ENCODE results near the gene TLR6. TPM values are rescaled to one million over a fixed set of nuclear protein-coding genes. Genes with fewer than 3 reads are reported as not detected.

The TLR6 gene
- total RNA-seq, 1 experiment from 2014 or later: 0.68 TPM

- no peak overlapping the region for H3K4me3 Mint-ChIP-seq (ENCODE audit: low read depth, unreplicated experiment)
- no TSS peak for BruUV-seq (replicated peaks)
- CTCF ChIA-PET: interaction anchor here (1.4 kb wide), 1 partner anchor 97 kb away, joined by 3 read pairs; no protein-coding TSS in a partner anchor
These were observed 571 bp downstream of the TLR6 start for GRCh38 chr4:38856046-38856445.

DNA sequence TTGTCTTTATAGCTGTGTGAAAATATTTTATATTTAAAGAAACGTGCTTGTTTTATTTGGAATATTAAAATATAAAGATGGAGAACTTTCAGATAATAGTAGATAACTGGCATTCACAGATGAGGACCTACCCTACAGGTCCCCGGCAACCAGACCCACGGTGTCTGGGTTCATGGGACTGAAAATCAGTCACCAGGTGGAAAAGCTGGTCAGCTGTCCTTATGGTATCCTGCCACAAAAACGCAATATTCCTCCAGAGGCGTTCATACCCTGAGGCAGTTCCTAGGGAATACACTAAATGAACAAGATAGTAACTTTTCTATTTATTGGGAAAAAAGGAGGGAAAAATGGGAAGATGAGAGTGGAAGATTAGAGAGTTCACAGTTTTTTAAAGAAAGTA, 1.2 kb downstream of the TLR6 start:
- TF ChIP-seq, protein P1, sequence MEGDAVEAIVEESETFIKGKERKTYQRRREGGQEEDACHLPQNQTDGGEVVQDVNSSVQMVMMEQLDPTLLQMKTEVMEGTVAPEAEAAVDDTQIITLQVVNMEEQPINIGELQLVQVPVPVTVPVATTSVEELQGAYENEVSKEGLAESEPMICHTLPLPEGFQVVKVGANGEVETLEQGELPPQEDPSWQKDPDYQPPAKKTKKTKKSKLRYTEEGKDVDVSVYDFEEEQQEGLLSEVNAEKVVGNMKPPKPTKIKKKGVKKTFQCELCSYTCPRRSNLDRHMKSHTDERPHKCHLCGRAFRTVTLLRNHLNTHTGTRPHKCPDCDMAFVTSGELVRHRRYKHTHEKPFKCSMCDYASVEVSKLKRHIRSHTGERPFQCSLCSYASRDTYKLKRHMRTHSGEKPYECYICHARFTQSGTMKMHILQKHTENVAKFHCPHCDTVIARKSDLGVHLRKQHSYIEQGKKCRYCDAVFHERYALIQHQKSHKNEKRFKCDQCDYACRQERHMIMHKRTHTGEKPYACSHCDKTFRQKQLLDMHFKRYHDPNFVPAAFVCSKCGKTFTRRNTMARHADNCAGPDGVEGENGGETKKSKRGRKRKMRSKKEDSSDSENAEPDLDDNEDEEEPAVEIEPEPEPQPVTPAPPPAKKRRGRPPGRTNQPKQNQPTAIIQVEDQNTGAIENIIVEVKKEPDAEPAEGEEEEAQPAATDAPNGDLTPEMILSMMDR (IDR thresholded peaks at IDR 0.05; ENCODE audit: unreplicated experiment): no peak
- peak overlapping the region; percentile 17 for H3K27ac Mint-ChIP-seq (ENCODE audit: unreplicated experiment)
- no TSS peak for BruUV-seq (replicated peaks)
- no peak for DNase-seq
- H3K9me3 Mint-ChIP-seq (ENCODE audit: low read depth, unreplicated experiment): no peaks in the 10 kb centered on the region
- CTCF ChIA-PET: interaction anchor here (1.4 kb wide), 1 partner anchor 96 kb away, joined by 3 read pairs; no protein-coding TSS in a partner anchor
- no peaks in the 10 kb centered on the region for H3K36me3 Mint-ChIP-seq (ENCODE audit: insufficient read depth, unreplicated experiment)
- H3K27me3 Mint-ChIP-seq (ENCODE audit: unreplicated experiment): no peaks in the 10 kb centered on the region
- no peak overlapping the region for H3K4me3 Mint-ChIP-seq (ENCODE audit: low read depth, unreplicated experiment)
- H3K4me1 Mint-ChIP-seq (ENCODE audit: low read depth, unreplicated experiment): peaks cover 27% of the 10 kb centered on the region
- intact Hi-C loops (cut with micrococcal nuclease; ENCODE audit: unreplicated experiment): loop anchor here (10.0 kb wide), 1 partner anchor 791 kb away; no protein-coding TSS in a partner anchor

More at GRCh38 chr4:38856046-38856445, 571 bp downstream of the TLR6 start:
- intact Hi-C loops (cut with micrococcal nuclease; ENCODE audit: unreplicated experiment): loop anchor here (1.0 to 10.0 kb wide), 2 partner anchors 98 to 791 kb away; no protein-coding TSS in a partner anchor
- Mint-ChIP-seq H3K27me3 (ENCODE audit: unreplicated experiment) (no peaks in the 10 kb centered on the region), H3K36me3 (ENCODE audit: insufficient read depth, unreplicated experiment) (no peaks in the 10 kb centered on the region), H3K9me3 (ENCODE audit: low read depth, unreplicated experiment) (no peaks in the 10 kb centered on the region), H3K4me1 (ENCODE audit: low read depth, unreplicated experiment) (peaks cover 27% of the 10 kb centered on the region), H3K27ac (ENCODE audit: unreplicated experiment) (peak overlapping the region; percentile 17)
- TF ChIP-seq, protein P1 (IDR thresholded peaks at IDR 0.05; ENCODE audit: unreplicated experiment): no peak
- no peak for DNase-seq

DNA sequence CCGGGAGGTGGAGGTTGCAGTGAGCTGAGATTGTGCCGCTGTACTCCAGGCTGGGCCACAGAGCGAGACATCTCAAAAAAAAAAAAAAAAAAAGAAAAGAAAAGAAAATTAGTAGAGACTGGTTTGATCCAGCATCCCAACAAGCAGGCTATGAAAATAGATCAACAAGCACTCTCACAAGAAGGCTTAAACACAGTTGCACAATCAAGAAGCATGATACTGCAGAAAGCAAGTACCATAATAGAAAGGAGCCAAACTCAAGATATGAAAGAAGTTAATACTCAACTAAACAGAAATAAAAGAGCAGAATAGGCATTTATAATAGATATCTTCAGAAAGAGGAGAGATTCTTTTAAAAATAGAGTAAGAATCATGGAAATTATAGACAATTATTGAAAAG, 10.6 kb downstream of the TLR6 start:
- TF ChIP-seq, protein P1 (IDR thresholded peaks at IDR 0.05; ENCODE audit: unreplicated experiment): no peak
- intact Hi-C loops (cut with micrococcal nuclease; ENCODE audit: unreplicated experiment): no loop called here
- no TSS peak for BruUV-seq (replicated peaks)
- CTCF ChIA-PET: no interaction called here
- Mint-ChIP-seq H3K4me3 (ENCODE audit: low read depth, unreplicated experiment) (no peak overlapping the region), H3K36me3 (ENCODE audit: insufficient read depth, unreplicated experiment) (no peaks in the 10 kb centered on the region), H3K4me1 (ENCODE audit: low read depth, unreplicated experiment) (no peaks in the 10 kb centered on the region), H3K27ac (ENCODE audit: unreplicated experiment) (no peak overlapping the region), H3K9me3 (ENCODE audit: low read depth, unreplicated experiment) (peaks cover 3% of the 10 kb centered on the region), H3K27me3 (ENCODE audit: unreplicated experiment) (no peaks in the 10 kb centered on the region)
- DNase-seq: no peak

DNA sequence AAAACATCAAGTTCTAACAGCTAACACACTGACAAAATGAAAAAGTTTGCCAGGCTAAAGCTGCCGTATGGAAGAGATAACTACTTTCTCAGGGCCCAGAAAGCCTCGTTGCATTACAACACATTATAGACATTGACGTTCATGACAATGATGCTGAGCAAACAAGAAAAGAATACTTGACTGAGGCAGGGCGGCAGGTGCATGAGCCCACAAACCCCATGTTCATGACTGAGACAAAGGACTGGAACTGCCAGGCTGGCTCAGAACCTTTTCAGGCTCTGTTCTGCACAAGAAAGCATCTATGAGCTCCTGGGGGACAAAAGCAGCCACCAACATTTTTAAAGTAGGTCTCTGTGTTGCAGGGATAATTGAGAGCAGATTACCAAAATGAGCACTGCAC, 13.6 kb downstream of the TLR6 start:
- Mint-ChIP-seq H3K27ac (ENCODE audit: unreplicated experiment) (no peak overlapping the region), H3K36me3 (ENCODE audit: insufficient read depth, unreplicated experiment) (no peaks in the 10 kb centered on the region), H3K9me3 (ENCODE audit: low read depth, unreplicated experiment) (no peaks in the 10 kb centered on the region), H3K27me3 (ENCODE audit: unreplicated experiment) (no peaks in the 10 kb centered on the region), H3K4me3 (ENCODE audit: low read depth, unreplicated experiment) (no peak overlapping the region), H3K4me1 (ENCODE audit: low read depth, unreplicated experiment) (no peaks in the 10 kb centered on the region)
- DNase-seq: no peak
- CTCF ChIA-PET: no interaction called here
- BruUV-seq (replicated peaks): no TSS peak
- intact Hi-C loops (cut with micrococcal nuclease; ENCODE audit: unreplicated experiment): no loop called here
- TF ChIP-seq, protein P1 (IDR thresholded peaks at IDR 0.05; ENCODE audit: unreplicated experiment): no peak

All from Calu3 (cell line).